ENCODE data around the gene SLC25A42.
"Not testable (repeated sequence)": the region's sequence is repeated elsewhere in the genome, so short reads cannot be mapped to it uniquely, and the experiment has no call there.

SLC25A42 gene

DNA sequence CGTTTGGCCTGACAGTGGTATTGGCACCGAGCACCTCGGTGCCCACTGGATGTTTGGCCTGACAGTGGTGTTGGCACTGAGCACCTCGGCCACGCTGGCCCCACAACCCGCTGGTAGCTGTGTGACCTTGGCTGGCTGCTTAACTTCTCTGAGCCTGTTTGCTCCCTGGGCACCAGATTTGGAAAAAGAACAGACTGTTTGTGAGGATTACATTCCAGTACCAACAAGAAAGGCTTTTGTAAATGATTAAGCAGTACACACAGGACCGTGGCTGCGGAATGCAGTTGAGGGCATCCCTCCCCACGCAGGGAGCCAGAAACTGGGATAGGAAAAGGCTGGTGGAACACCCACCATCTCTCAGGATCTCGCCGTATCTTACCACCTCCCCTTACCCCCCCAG lies 31.9 kb downstream of the SLC25A42 start:
- no peaks in the 10 kb centered on the region for H3K4me1 ChIP-seq
- no peak overlapping the region for H3K4me3 ChIP-seq
- no peaks in the 10 kb centered on the region for H3K36me3 ChIP-seq (replicated peaks)
- no peaks in the 10 kb centered on the region for H3K9me3 ChIP-seq
- no peaks in the 10 kb centered on the region for H3K27me3 ChIP-seq (ENCODE audit: low read depth)
- in situ Hi-C loops (cut with MboI; ENCODE audit: low sequenced_read_pairs): no loop called here
- no peak for DNase-seq (ENCODE audit: low spot score in 2 of 2)

DNA sequence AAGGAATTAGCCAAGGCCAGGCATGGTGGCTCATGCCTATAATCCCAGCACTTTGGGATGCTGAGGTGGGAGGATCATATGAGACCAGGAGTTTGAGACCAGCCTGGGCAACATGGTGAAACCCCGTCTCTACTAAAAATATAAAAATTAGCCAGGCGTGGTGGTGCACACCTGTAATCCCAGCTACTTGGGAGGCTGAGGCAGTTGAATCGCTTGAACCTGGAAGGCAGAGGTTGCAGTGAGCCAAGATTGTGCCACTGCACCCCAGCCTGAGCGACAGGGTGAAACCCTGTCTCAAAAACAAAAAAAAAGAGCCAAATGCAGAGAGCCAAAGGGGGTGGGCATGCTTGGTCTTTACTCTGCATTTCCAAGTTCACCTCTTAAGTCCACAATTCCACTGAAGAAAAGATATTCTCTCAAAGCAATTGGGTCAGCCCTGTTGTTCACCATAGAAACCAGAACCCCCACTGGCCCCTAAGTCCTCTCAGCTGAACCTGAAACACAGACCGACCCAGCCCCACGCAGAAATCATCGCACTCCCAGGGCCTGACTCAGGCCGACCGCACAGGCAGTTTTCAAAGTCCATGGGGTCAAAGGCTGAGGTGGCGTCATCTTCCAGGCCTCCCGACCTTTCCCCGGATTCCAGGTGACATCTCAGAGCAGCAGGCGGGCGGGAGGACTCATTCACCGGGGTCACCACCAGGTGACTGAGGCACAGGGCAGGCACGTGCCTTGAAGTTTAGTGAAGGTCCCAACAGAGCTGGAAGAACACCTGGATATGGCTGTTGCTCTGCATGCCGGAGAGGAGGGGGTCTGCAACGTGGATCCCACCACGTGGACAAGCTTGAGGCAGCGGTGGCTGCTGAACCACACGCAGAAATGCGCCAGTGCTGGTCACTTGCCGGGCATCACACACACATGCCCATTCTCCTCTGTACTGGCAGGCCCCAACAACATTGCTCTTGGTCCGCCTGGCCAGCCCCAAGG lies 33.1 kb downstream of the SLC25A42 start:
- Histone ChIP-seq H3K4me1 (no peaks in the 10 kb centered on the region), H3K27me3 (ENCODE audit: low read depth) (no peaks in the 10 kb centered on the region), H3K4me3 (no peak overlapping the region), H3K36me3 (replicated peaks) (no peaks in the 10 kb centered on the region), H3K9me3 (no peaks in the 10 kb centered on the region)
- no peak for DNase-seq (ENCODE audit: low spot score in 2 of 2)
- in situ Hi-C loops (cut with MboI; ENCODE audit: low sequenced_read_pairs): no loop called here

DNA sequence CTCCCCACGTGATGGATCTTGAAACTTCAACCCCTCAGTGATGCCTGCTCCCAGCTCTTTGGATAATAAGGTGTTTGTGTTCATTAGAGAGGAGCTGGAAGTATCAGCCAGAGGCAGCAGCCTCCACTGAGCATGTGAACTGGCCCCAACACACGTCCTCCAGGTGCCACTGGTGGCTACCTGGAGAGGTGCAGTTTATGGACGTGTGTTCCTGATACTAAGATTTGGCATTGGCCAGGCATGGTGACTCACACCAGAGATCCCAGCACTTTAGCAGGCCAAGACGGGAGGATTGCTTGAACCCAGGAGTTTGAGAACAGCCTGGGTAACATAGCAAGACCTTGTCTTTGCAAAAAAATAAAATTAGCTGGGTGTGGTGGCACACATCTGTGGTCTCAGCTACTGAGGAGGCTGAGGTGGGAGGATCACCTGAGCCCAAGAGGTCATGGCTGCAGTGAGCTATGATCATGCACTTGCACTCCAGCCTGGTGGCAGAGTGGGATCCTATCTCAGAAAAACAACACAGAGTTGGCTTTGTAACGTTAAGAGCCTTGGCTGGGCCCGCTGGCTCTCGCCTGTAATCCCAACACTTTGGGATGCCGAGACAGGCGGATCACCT lies 34.4 kb downstream of the SLC25A42 start:
- DNase-seq (ENCODE audit: low spot score in 2 of 2): no peak
- no peaks in the 10 kb centered on the region for H3K27me3 ChIP-seq (ENCODE audit: low read depth)
- no peaks in the 10 kb centered on the region for H3K4me1 ChIP-seq
- no peaks in the 10 kb centered on the region for H3K9me3 ChIP-seq
- no peaks in the 10 kb centered on the region for H3K36me3 ChIP-seq (replicated peaks)
- in situ Hi-C loops (cut with MboI; ENCODE audit: low sequenced_read_pairs): no loop called here
- no peak overlapping the region for H3K4me3 ChIP-seq

DNA sequence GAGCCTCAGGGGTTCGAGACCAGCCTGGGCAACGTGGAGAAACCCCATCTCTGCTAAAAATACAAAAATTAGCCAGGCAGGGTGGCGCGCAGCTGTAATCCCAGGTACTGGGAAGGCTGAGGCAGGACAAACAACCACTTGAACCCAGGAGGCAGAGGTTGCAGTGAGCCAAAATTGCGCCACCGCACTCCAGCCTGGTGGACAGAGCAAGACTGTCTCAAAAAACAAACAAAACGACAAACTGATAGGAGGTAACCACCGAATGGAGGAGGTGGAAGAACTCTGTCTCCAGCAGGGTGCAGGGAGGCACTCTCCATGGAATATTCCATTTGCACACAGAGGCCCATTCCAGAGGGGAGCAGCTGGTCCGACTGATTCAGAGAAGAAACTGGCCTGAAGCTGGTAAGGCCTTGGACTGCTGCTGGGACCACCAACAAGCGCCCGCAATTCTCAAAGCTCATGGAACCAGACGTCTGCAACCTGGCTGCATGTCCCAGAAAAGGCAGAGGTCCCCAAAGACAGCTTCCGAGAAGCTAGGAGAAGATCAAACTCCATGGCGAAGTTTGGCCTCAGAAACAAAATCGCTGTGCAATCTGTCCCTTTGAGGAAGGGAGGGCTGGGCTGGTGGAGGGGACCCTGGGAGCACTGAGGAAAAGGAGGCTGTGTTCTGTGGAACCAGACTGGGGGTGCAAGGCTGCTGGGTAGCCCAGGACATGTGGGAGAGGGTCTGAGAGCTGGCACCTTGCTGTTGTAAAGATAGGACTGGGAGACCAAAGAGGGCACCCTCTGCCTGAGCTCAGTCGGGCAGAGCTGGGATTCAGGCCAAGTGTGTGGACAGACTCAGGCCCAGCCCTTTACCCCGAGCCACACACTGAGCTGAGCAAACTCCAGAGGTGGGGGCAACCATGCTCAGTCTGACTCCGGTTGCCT lies 35.2 kb downstream of the SLC25A42 start:
- no peaks in the 10 kb centered on the region for H3K27me3 ChIP-seq (ENCODE audit: low read depth)
- no peak for DNase-seq (ENCODE audit: low spot score in 2 of 2)
- no peak overlapping the region for H3K4me3 ChIP-seq
- H3K9me3 ChIP-seq: no peaks in the 10 kb centered on the region
- H3K36me3 ChIP-seq (replicated peaks): no peaks in the 10 kb centered on the region
- in situ Hi-C loops (cut with MboI; ENCODE audit: low sequenced_read_pairs): no loop called here
- H3K4me1 ChIP-seq: no peaks in the 10 kb centered on the region

DNA sequence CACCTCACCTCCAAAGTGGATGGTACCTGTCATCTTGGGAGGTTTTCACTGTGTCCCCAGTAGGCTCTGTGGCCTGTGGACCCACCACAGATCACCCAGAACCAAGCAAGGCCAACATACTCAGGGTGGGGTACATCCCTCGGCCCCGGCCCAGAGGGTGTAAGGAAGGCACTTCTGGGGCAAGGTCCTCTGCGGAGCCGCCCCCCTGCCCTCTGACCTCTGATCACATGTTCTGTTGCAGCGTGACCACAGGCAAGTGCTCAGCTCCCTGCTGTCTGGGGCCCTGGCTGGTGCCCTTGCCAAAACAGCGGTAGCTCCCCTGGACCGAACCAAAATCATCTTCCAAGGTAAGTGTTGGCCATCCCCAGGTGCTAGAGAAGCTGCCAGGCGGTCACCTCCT lies 37.7 kb downstream of the SLC25A42 start:
- DNase-seq (ENCODE audit: low spot score in 2 of 2): no peak

DNA sequence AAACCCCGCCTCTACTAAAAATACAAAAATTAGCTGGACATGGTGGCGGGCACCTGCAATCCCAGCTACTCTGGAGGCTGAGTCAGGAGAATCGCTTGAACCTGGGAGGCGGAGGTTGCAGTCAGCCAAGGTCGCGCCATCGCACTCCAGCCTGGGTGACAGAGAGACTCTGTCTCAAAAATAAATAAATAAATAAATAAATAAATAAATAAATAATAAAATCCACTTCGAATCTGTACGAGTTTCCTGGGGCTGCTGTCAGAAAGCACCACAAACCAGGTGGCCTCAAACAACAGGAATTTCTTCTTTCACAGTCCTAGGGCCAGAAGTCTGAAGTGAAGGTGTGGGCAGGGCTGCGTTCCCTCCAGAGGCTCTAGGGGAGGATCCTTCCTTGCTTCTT lies 38.8 kb downstream of the SLC25A42 start:
- not testable (repeated sequence) for H3K36me3 ChIP-seq (replicated peaks)

More for the DNA sequence above, 37.7 kb downstream of the SLC25A42 start:
- Histone ChIP-seq H3K36me3 (replicated peaks) (no peaks in the 10 kb centered on the region), H3K4me1 (peaks cover 2% of the 10 kb centered on the region; the same call in 1 of the 2 replicates), H3K27me3 (ENCODE audit: low read depth) (no peaks in the 10 kb centered on the region), H3K4me3 (no peak overlapping the region), H3K9me3 (no peaks in the 10 kb centered on the region)
- in situ Hi-C loops (cut with MboI; ENCODE audit: low sequenced_read_pairs): no loop called here

DNA sequence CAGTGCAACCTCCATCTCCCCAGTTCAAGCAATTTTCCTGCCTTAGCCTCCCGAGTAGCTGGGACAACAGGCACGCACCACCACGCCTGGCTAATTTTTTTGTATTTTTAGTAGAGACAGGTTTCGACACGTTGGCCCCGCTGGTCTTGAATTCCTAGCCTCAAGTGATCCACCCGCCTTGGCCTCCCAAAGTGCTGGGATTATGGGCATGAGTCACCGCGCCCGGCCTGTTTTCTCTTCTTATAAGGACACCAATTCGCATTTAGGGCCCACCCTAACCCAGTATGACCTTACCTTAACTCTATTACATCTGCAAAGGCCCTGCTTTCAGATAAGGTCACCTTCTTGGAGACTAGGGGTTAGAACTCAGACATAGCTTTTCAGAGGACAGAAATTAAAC lies 39.4 kb downstream of the SLC25A42 start:
- DNase-seq (ENCODE audit: low spot score in 2 of 2): no peak
- Histone ChIP-seq H3K27me3 (ENCODE audit: low read depth) (no peaks in the 10 kb centered on the region), H3K36me3 (replicated peaks) (no peaks in the 10 kb centered on the region), H3K4me1 (peaks cover 2% of the 10 kb centered on the region; the same call in 1 of the 2 replicates), H3K4me3 (no peak overlapping the region), H3K9me3 (no peaks in the 10 kb centered on the region)
- in situ Hi-C loops (cut with MboI; ENCODE audit: low sequenced_read_pairs): no loop called here

More for the DNA sequence above, 38.8 kb downstream of the SLC25A42 start:
- H3K4me3 ChIP-seq; H3K27me3 ChIP-seq (ENCODE audit: low read depth); H3K9me3 ChIP-seq; in situ Hi-C loops (cut with MboI; ENCODE audit: low sequenced_read_pairs); DNase-seq (ENCODE audit: low spot score in 2 of 2); H3K4me1 ChIP-seq: not testable (repeated sequence)

DNA sequence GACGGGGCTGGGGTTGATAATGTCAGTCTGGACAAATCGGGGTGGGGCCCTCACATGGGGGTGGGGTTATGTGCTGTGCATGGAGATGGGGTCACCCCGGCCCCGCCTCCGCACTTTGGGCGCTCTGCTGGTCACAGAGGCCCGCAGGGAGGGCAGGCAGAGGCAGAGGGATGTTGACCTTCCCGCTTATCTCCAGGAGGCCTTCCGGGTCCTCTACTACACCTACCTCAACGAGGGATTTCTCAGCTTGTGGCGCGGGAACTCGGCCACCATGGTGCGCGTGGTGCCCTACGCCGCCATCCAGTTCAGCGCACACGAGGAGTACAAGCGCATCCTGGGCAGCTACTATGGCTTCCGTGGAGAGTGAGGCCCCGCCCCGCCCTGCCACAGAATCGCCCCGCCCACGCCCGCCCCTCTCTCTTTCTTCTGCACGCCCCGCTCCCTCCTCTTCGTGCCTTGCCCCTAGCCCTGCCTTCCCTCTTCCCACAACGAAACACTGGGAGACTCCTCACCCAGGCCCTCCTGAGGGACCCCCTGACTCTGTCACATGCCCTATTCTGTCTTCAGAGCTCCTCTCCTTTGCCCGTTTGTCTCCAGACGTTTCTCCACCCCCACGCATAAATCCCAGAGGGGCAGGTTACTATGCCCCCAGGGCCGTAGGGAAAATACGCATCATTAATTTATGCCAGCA lies 41.7 kb downstream of the SLC25A42 start:
- peak; percentile 52 to 85 for DNase-seq (ENCODE audit: low spot score in 2 of 2)
- Histone ChIP-seq H3K9me3 (no peaks in the 10 kb centered on the region), H3K4me1 (peaks cover 2% of the 10 kb centered on the region; the same call in 1 of the 2 replicates), H3K4me3 (peak overlapping the region; percentile 23), H3K36me3 (replicated peaks) (no peaks in the 10 kb centered on the region), H3K27me3 (ENCODE audit: low read depth) (no peaks in the 10 kb centered on the region)
- in situ Hi-C loops (cut with MboI; ENCODE audit: low sequenced_read_pairs): no loop called here

DNA sequence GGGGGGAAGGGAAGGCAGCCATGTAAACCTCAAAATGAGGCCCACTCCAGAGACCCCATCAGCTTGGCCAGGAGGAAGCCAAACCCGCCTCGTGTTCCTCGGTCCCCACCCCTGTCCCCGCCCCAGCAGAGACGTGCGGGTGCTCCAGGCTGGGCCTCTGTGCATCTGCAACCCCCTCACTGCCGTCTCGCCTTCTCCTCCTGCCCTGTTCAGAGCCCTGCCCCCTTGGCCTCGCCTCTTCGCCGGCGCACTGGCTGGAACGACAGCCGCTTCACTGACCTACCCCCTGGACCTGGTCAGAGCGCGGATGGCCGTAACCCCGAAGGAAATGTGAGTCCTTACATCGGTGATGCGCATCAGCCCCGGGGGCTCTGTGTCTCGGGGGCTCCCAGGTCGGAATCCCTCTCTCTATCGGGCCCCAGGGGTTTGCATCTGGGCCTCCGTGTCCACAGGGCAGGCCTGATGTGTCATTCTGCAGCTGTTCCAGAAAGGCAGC lies 42.3 kb downstream of the SLC25A42 start:
- peaks cover 2% of the 10 kb centered on the region; the same call in 1 of the 2 replicates for H3K4me1 ChIP-seq
- no peak overlapping the region for H3K4me3 ChIP-seq
- no peaks in the 10 kb centered on the region for H3K9me3 ChIP-seq
- in situ Hi-C loops (cut with MboI; ENCODE audit: low sequenced_read_pairs): no loop called here
- DNase-seq (ENCODE audit: low spot score in 2 of 2): no peak
- H3K27me3 ChIP-seq (ENCODE audit: low read depth): no peaks in the 10 kb centered on the region
- no peaks in the 10 kb centered on the region for H3K36me3 ChIP-seq (replicated peaks)

DNA sequence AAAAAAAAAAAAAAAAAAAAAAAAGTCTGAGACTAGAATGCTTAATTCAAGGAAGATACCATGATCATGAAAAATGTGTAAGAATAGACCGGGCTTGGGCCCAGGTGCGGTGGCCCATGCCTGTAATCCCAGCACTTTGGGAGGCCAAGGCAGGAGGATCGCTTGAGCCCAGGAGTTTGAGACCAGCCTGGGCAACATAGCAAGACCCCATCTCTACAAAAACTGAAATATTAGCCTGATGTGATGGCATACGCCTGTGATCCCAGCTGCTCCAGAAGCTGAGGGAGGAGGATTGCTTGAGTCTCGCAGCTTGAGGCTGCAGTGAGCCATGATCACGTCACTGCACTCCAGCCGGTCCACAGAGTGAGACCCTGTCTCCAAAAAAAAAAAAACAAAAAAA lies 43.1 kb downstream of the SLC25A42 start:
- H3K27me3 ChIP-seq (ENCODE audit: low read depth); H3K36me3 ChIP-seq (replicated peaks); in situ Hi-C loops (cut with MboI; ENCODE audit: low sequenced_read_pairs); H3K9me3 ChIP-seq; DNase-seq (ENCODE audit: low spot score in 2 of 2); H3K4me1 ChIP-seq; H3K4me3 ChIP-seq: not testable (repeated sequence)

DNA sequence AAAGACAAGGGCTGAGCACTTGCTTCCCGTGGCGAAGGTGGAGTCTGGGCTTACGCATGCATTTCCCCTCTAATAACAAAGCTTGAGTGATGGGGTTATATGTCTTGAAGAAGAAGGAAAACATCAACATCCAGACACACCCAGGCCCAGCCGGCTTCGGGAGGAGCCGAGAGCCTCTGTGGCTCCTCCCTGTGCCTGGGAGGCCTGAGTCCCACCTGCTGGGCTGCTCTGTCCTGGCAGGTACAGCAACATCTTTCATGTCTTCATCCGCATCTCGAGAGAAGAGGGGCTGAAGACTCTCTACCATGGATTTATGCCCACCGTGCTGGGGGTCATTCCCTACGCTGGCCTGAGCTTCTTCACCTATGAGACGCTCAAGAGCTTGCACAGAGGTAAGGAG lies 43.9 kb downstream of the SLC25A42 start:
- no peaks in the 10 kb centered on the region for H3K36me3 ChIP-seq (replicated peaks)
- H3K4me3 ChIP-seq: no peak overlapping the region
- in situ Hi-C loops (cut with MboI; ENCODE audit: low sequenced_read_pairs): no loop called here
- no peaks in the 10 kb centered on the region for H3K9me3 ChIP-seq
- no peaks in the 10 kb centered on the region for H3K27me3 ChIP-seq (ENCODE audit: low read depth)
- H3K4me1 ChIP-seq: peaks cover 2% of the 10 kb centered on the region; the same call in 1 of the 2 replicates
- no peak for DNase-seq (ENCODE audit: low spot score in 2 of 2)

DNA sequence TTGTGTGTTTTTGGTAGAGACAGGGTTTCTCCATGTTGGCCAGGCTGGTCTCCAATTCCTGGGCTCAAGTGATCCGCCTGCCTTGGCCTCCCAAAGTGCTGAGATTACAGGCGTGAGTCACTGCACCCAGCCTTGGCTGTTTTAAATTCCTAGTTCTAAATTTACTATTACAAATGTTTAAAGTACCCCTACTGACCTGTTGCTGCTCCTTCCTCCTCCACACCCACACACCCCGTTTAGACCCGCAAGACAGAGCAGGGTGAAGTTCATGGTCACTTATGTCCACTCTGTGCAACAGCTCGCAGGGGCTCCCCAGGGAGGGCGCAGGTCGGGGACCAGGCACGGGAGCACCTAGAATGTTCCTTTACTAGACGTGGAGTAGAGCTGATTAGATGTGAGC lies 45.8 kb downstream of the SLC25A42 start:
- Histone ChIP-seq H3K9me3 (no peaks in the 10 kb centered on the region), H3K4me3 (no peak overlapping the region), H3K36me3 (replicated peaks) (no peaks in the 10 kb centered on the region), H3K27me3 (ENCODE audit: low read depth) (no peaks in the 10 kb centered on the region), H3K4me1 (peaks cover 2% of the 10 kb centered on the region; the same call in 1 of the 2 replicates)
- in situ Hi-C loops (cut with MboI; ENCODE audit: low sequenced_read_pairs): no loop called here
- DNase-seq (ENCODE audit: low spot score in 2 of 2): no peak

All from HAP-1 (cell line).